SK-N-SH (cell line): Measurements from ENCODE around the gene INPP5A. TPM values are rescaled to one million over a fixed set of nuclear protein-coding genes. Genes with fewer than 3 reads are reported as not detected.
"Not testable (repeated sequence)": the region's sequence is repeated elsewhere in the genome, so short reads cannot be mapped to it uniquely, and the experiment has no call there.

ENCODE experiments used
- CTCF ChIA-PET: fragments of 300-600, 350-600 bp; formaldehyde crosslinking; extraction: SDS; loops from one replicate; lab custom pipeline; 2021; lab: Yijun Ruan, JAX
- POLR2A ChIA-PET: fragments of 350-600 bp; sonication (Branson Sonifier 250); formaldehyde crosslinking; extraction: SDS; loops from one replicate; lab custom pipeline; 2020; ENCODE audit warnings: antibody characterized with exemption, inconsistent platforms; lab: Yijun Ruan, JAX
- DNase-seq: peaks from one replicate; pipeline ENCODE4 v3.0.0; 2012
- H2AFZ ChIP-seq: fragments of 200-600 bp; sonication (generic); 2 replicates; pipeline ENCODE4 v1.8.1; 2016; ENCODE audit warnings: antibody characterized with exemption, mild to moderate bottlenecking, low read depth
- H3F3A ChIP-seq: fragments of 200-600 bp; sonication (generic); replicated peaks from 2 replicates; pipeline ENCODE3; 2016; ENCODE audit warnings: antibody characterized with exemption, mild to moderate bottlenecking; ENCODE audit not compliant: insufficient read depth
- H3K27ac ChIP-seq, 2 experiments: fragments of 200-500 bp in 1 of 2; fragments of 200-600 bp in 1 of 2; sonication (Bioruptor generic) in 1 of 2; sonication (generic), shearing (Covaris generic) in 1 of 2; 2 replicates each; pipeline versions ENCODE4 v1.5.1 to v1.6.1; 2014 to 2016; ENCODE audit warnings: low read depth in 2 of 2, inconsistent platforms in 1 of 2, low read length in 1 of 2, mild to moderate bottlenecking in 1 of 2, mixed read lengths in 1 of 2
- H3K27me3 ChIP-seq: fragments of 200-600 bp; sonication (generic), shearing (Covaris generic); 2 replicates; pipeline ENCODE4 v1.6.1; 2016; ENCODE audit warnings: mixed run types; ENCODE audit not compliant: insufficient read depth
- H3K36me3 ChIP-seq, 2 experiments: fragments of 200-500 bp in 1 of 2; fragments of 200-600 bp in 1 of 2; sonication (Bioruptor generic) in 1 of 2; sonication (generic) in 1 of 2; replicated peaks in 1 of 2; 2 replicates each; pipeline versions ENCODE3 to v1.5.1; 2014 to 2016; ENCODE audit warnings: low read length in 1 of 2, mild to moderate bottlenecking in 1 of 2; ENCODE audit not compliant: insufficient read depth in 2 of 2, control insufficient read depth in 1 of 2
- H3K4me1 ChIP-seq, 2 experiments: fragments of 200-500 bp in 1 of 2; fragments of 200-600 bp in 1 of 2; sonication (Bioruptor generic) in 1 of 2; sonication (generic), shearing (Covaris generic) in 1 of 2; 2 replicates each; pipeline versions ENCODE4 v1.5.1 to v1.6.1; 2014 to 2016; ENCODE audit warnings: low read depth in 1 of 2, low read length in 1 of 2, mixed run types in 1 of 2; ENCODE audit not compliant: insufficient read depth in 2 of 2, control insufficient read depth in 1 of 2
- H3K4me2 ChIP-seq: fragments of 200-600 bp; sonication (generic), shearing (Covaris generic); 2 replicates; pipeline ENCODE4 v1.6.1; 2017; ENCODE audit warnings: mixed run types
- H3K4me3 ChIP-seq, 2 experiments: fragments of 200-500 bp in 1 of 2; fragments of 200-600 bp in 1 of 2; sonication (Bioruptor generic) in 1 of 2; sonication (generic), shearing (Covaris generic) in 1 of 2; 2 replicates each; pipeline versions ENCODE4 v1.5.1 to v1.8.1; 2014 to 2016; ENCODE audit warnings: low read depth in 2 of 2, inconsistent platforms in 1 of 2, low read length in 1 of 2, mild to moderate bottlenecking in 1 of 2, mixed read lengths in 1 of 2, moderate library complexity in 1 of 2
- H3K79me2 ChIP-seq: fragments of 200-600 bp; sonication (generic); 2 replicates; pipeline ENCODE4 v1.8.1; 2017; ENCODE audit warnings: mild to moderate bottlenecking; ENCODE audit not compliant: insufficient read depth
- H3K9ac ChIP-seq: fragments of 200-600 bp; sonication (generic); 2 replicates; pipeline ENCODE4 v1.6.1; 2017; ENCODE audit warnings: mixed run types
- H3K9me2 ChIP-seq: fragments of 200-600 bp; sonication (generic); 2 replicates; pipeline ENCODE4 v1.6.1; 2017; ENCODE audit warnings: mixed run types
- H3K9me3 ChIP-seq: fragments of 200-600 bp; sonication (generic); 2 replicates; pipeline ENCODE4 v1.6.1; 2017; ENCODE audit warnings: mixed run types, mild to moderate bottlenecking, moderate library complexity
- H4K20me1 ChIP-seq: fragments of 200-600 bp; sonication (generic); 2 replicates; pipeline ENCODE4 v1.6.1; 2017; ENCODE audit warnings: mild to moderate bottlenecking, mixed run types; ENCODE audit not compliant: insufficient read depth
- ELF1 ChIP-seq: IDR thresholded peaks from 2 replicates; pipeline ENCODE4 v1.4.0; 2012
- FOXJ3 ChIP-seq: sonication (generic); formaldehyde crosslinking; IDR thresholded peaks from 2 replicates; pipeline ENCODE4 v1.5.1; 2020; ENCODE audit warnings: mild to moderate bottlenecking, missing genetic modification reagents
- GABPA ChIP-seq: IDR thresholded peaks from 2 replicates; pipeline ENCODE4 v1.4.0; 2012; ENCODE audit warnings: low read depth, mild to moderate bottlenecking
- GATA2 ChIP-seq: sonication (generic); formaldehyde crosslinking; IDR thresholded peaks from 2 replicates; pipeline ENCODE4 v1.5.0; 2020; ENCODE audit warnings: mild to moderate bottlenecking, missing genetic modification reagents
- IRF3 ChIP-seq: fragments of 150-350 bp; IDR thresholded peaks from 2 replicates; pipeline ENCODE4 v1.6.1; 2016; ENCODE audit warnings: mild to moderate bottlenecking, low read depth, low read length
- JUND ChIP-seq: IDR thresholded peaks from 2 replicates; pipeline ENCODE4 v1.4.0; 2012
- MAX ChIP-seq: IDR thresholded peaks from 2 replicates; pipeline ENCODE4 v1.4.0; 2012; ENCODE audit warnings: low read depth
- MXI1 ChIP-seq: IDR thresholded peaks from 2 replicates; pipeline ENCODE4 v1.6.1; 2012; ENCODE audit warnings: mild to moderate bottlenecking, low read depth, low read length, improper control_type of control experiment
- NFIC ChIP-seq: IDR thresholded peaks from 2 replicates; pipeline ENCODE4 v1.4.0; 2012; ENCODE audit warnings: borderline replicate concordance
- PBX3 ChIP-seq: IDR thresholded peaks from 2 replicates; pipeline ENCODE4; 2012
- POLR2AphosphoS5 ChIP-seq: IDR thresholded peaks from 2 replicates; pipeline ENCODE4 v1.6.1; 2012; ENCODE audit warnings: low read depth, low read length
- RAD21 ChIP-seq: IDR thresholded peaks from 2 replicates; pipeline ENCODE4 v1.6.1; 2012; ENCODE audit warnings: mild to moderate bottlenecking, low read length
- REST ChIP-seq: IDR thresholded peaks from 2 replicates; pipeline ENCODE4 v1.6.1; 2012; ENCODE audit warnings: mild to moderate bottlenecking, low read depth, low read length, moderate library complexity
- SIN3A ChIP-seq: IDR thresholded peaks from 2 replicates; pipeline ENCODE4 v1.6.1; 2012; ENCODE audit warnings: low read depth, mild to moderate bottlenecking, low read length, moderate library complexity, borderline replicate concordance
- SMC3 ChIP-seq: IDR thresholded peaks from 2 replicates; pipeline ENCODE4 v1.6.1; 2012; ENCODE audit warnings: low read depth, low read length, improper control_type of control experiment
- USF2 ChIP-seq: fragments of 150-350 bp; IDR thresholded peaks from 2 replicates; pipeline ENCODE4 v1.6.1; 2017; ENCODE audit warnings: antibody characterized with exemption, low read length, low read depth, borderline replicate concordance
- YY1 ChIP-seq: IDR thresholded peaks from 2 replicates; pipeline ENCODE4 v1.4.0; 2012; ENCODE audit warnings: low read depth, mild to moderate bottlenecking
- WGBS: methylation state at CpG from one replicate; pipeline ENCODE4 v1.1.6; 2017; ENCODE audit warnings: low lambda C conversion rate; 5-methylcytosine and 5-hydroxymethylcytosine counted together
- polyA plus RNA-seq, 3 experiments: library from polyadenylated mRNA; depleted of rRNA; stranded (reverse); fragments of >200 nt; gene quantifications; 2 replicates each; pipeline ENCODE4 v1.2.3, GENCODE V29; 2012

The INPP5A gene
- polyA plus RNA-seq, 1 of the 3 experiments (the other 2 are of a cell fraction) = 12.0 TPM

GRCh38 chr10:132770061-132771021 lies 232.8 kb downstream of the INPP5A start (continued):
- TF ChIP-seq USF2 (no peak), YY1 (no peak)

GRCh38 chr10:132772816-132773215 lies 235.2 kb downstream of the INPP5A start:
- H2AFZ ChIP-seq = not testable (repeated sequence)

GRCh38 chr10:132774181-132774901 lies 236.8 kb downstream of the INPP5A start:
- H3K27me3 ChIP-seq = no peaks in the 10 kb centered on the region
- no peaks in the 10 kb centered on the region; a peak in 1 of 4 replicates for H3K4me1 ChIP-seq
- no peak for DNase-seq
- H3K36me3 ChIP-seq = no peaks in the 10 kb centered on the region
- ChIA-PET CTCF (interaction anchor here (1.8 kb wide), 1 partner anchor 120 kb away, joined by 5 read pairs; no protein-coding TSS in a partner anchor), POLR2A (no interaction called here)
- no peaks in the 10 kb centered on the region for H3K9me2 ChIP-seq
- 85% methylated on average over 18 of the region's 29 CpGs for WGBS
- H3K9me3 ChIP-seq = no peaks in the 10 kb centered on the region
- H3K4me2 ChIP-seq = no peak overlapping the region
- H3F3A ChIP-seq = no peaks in the 10 kb centered on the region
- no peaks in the 10 kb centered on the region for H4K20me1 ChIP-seq
- H3K9ac ChIP-seq = no peak overlapping the region
- no peaks in the 10 kb centered on the region for H3K79me2 ChIP-seq
- no peak overlapping the region for H3K4me3 ChIP-seq
- H2AFZ ChIP-seq = no peak overlapping the region
- H3K27ac ChIP-seq = no peak overlapping the region
- TF ChIP-seq REST = no peak
- TF ChIP-seq FOXJ3 (CRISPR knock-in tag) = no peak
- TF ChIP-seq RAD21 = no peak
- TF ChIP-seq MAX = no peak
- no peak for TF ChIP-seq GABPA
- TF ChIP-seq ELF1 = no peak
- TF ChIP-seq JUND = no peak
- no peak for TF ChIP-seq GATA2 (CRISPR knock-in tag)
- TF ChIP-seq SIN3A = no peak
- no peak for TF ChIP-seq IRF3
- TF ChIP-seq NFIC = no peak
- no peak for TF ChIP-seq SMC3
- no peak for TF ChIP-seq POLR2AphosphoS5
- no peak for TF ChIP-seq MXI1
- TF ChIP-seq PBX3 = no peak

More at GRCh38 chr10:132772816-132773215, 235.2 kb downstream of the INPP5A start:
- H3K9me2 ChIP-seq, H3K4me2 ChIP-seq, H3K4me3 ChIP-seq, H3K27me3 ChIP-seq, DNase-seq, H3K36me3 ChIP-seq, H3F3A ChIP-seq, H3K4me1 ChIP-seq, H4K20me1 ChIP-seq, POLR2A ChIA-PET, H3K9me3 ChIP-seq, H3K79me2 ChIP-seq, H3K27ac ChIP-seq, H3K9ac ChIP-seq: not testable (repeated sequence)
- CTCF ChIA-PET = interaction anchor here (1.8 kb wide), 1 partner anchor 118 kb away, joined by 5 read pairs; no protein-coding TSS in a partner anchor
- 88% methylated on average over 9 of the region's 25 CpGs for WGBS
